PC-9 (cell line): ENCODE results near the gene CPXM2. TPM values are rescaled to one million over a fixed set of nuclear protein-coding genes. Genes with fewer than 3 reads are reported as not detected.

ENCODE experiments used
- BruUV-seq: library from RNA; stranded (reverse); fragments of 400-500 nt; replicated peaks from 2 replicates; lab custom pipeline; 2021; lab: Mats Ljungman, UMichigan
- CTCF ChIA-PET: fragments of 300-600 bp; sonication (Branson Sonifier 250); formaldehyde crosslinking; loops from one replicate; lab custom pipeline; 2022; ENCODE audit warnings: antibody characterized with exemption; lab: Charles Lee
- POLR2A ChIA-PET: fragments of 300-600 bp; sonication (Branson Sonifier 250); formaldehyde crosslinking; loops from one replicate; lab custom pipeline; 2022; ENCODE audit warnings: antibody characterized with exemption; ENCODE audit not compliant: unreplicated experiment; lab: Charles Lee
- DNase-seq, 2 experiments: peaks; one replicate each; pipeline versions ENCODE4 v3.0.0 to v3.0.0-alpha.2; 2015 to 2022; ENCODE audit warnings: mixed read lengths in 1 of 2
- H2AFZ ChIP-seq: fragments of 200-600 bp; sonication (generic); 2 replicates; pipeline ENCODE4 v1.8.1; 2017; ENCODE audit warnings: antibody characterized with exemption
- H3F3A ChIP-seq: fragments of 200-600 bp; sonication (generic); 2 replicates; pipeline ENCODE4 v1.8.1; 2017; ENCODE audit warnings: antibody characterized with exemption, mild to moderate bottlenecking, low read depth; ENCODE audit not compliant: insufficient read depth
- H3K27ac ChIP-seq: fragments of 200-600 bp; sonication (generic); 2 replicates; pipeline ENCODE4 v1.6.1; 2016; ENCODE audit warnings: mixed run types
- H3K27me3 ChIP-seq: fragments of 200-600 bp; sonication (generic); 2 replicates; pipeline ENCODE4 v1.6.1; 2016; ENCODE audit warnings: low read depth, mixed run types; ENCODE audit not compliant: insufficient read depth
- H3K36me3 ChIP-seq: fragments of 200-600 bp; sonication (generic); 2 replicates; pipeline ENCODE4 v1.6.1; 2016; ENCODE audit warnings: low read depth, mixed run types
- H3K4me1 ChIP-seq: fragments of 200-600 bp; sonication (generic); replicated peaks from 2 replicates; pipeline ENCODE4 v1.6.1; 2016; ENCODE audit warnings: mixed run types; ENCODE audit not compliant: insufficient read depth
- H3K4me2 ChIP-seq: fragments of 200-600 bp; sonication (generic); 2 replicates; pipeline ENCODE4 v1.6.1; 2017; ENCODE audit warnings: mixed run types
- H3K4me3 ChIP-seq: fragments of 200-600 bp; sonication (generic); 2 replicates; pipeline ENCODE4 v1.6.1; 2016; ENCODE audit warnings: mixed run types
- H3K79me2 ChIP-seq: fragments of 200-600 bp; sonication (generic); 2 replicates; pipeline ENCODE4 v1.6.1; 2017; ENCODE audit warnings: low read depth, mixed run types
- H3K9me2 ChIP-seq: fragments of 200-600 bp; sonication (generic); 2 replicates; pipeline ENCODE4 v1.8.1; 2017; ENCODE audit warnings: mild to moderate bottlenecking; ENCODE audit not compliant: insufficient read depth
- H3K9me3 ChIP-seq: fragments of 200-600 bp; sonication (generic); 2 replicates; pipeline ENCODE4 v1.8.1; 2016; ENCODE audit warnings: low read depth; ENCODE audit not compliant: insufficient read depth
- H4K20me1 ChIP-seq: fragments of 200-600 bp; sonication (generic); 2 replicates; pipeline ENCODE4 v1.8.1; 2017; ENCODE audit not compliant: insufficient read depth
- EZH2 ChIP-seq: fragments of 200-600 bp; sonication (generic); IDR thresholded peaks from 2 replicates; pipeline ENCODE4 v1.8.0; 2017; ENCODE audit warnings: antibody characterized with exemption, low read depth
- intact Hi-C: fragments of 100-400 bp; cut with micrococcal nuclease; formaldehyde crosslinking; loops from one replicate; pipeline ENCODE4 v1.10.0; 2022; ENCODE audit not compliant: unreplicated experiment
- total RNA-seq: library from RNA; stranded (reverse); gene quantifications from 2 replicates; pipeline ENCODE4 v1.2.3, GENCODE V29; 2021
- TF ChIP-seq, protein P1 (sequence below): fragments of 200-600 bp; sonication (generic); conservative IDR thresholded peaks from 2 replicates; pipeline ENCODE4 v1.6.1; 2017; ENCODE audit warnings: mixed run types, antibody characterized with exemption, mild to moderate bottlenecking, moderate library complexity

The CPXM2 gene
- total RNA-seq, 1 experiment from 2014 or later: not detected

DNA sequence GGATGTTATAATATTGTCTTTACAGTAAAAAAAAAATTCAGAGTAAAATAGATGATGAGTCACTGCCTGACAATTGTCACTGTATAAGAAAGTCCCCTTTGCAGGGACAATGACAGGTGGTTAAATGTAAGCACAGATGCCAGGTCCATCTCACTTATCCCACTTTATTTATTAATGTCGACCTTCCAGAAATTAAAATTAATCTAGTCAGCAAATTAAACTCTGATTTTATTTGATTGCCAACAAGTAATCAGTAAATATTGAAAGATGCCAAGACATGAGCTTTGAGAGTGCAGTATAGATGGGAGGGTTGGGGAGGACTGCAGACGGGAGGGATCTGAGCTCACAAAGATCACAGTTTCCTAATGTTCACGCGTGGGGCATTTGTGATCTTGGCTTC lies 50.9 kb downstream of the CPXM2 start:
- H2AFZ ChIP-seq: no peak overlapping the region
- no peaks in the 10 kb centered on the region for H3K36me3 ChIP-seq
- ChIA-PET POLR2A (no interaction called here), CTCF (no interaction called here)
- H4K20me1 ChIP-seq: no peaks in the 10 kb centered on the region
- no peak overlapping the region for H3K27ac ChIP-seq
- no peak overlapping the region for H3K4me2 ChIP-seq
- no peaks in the 10 kb centered on the region for H3K79me2 ChIP-seq
- H3K9me3 ChIP-seq: no peaks in the 10 kb centered on the region
- H3F3A ChIP-seq: no peaks in the 10 kb centered on the region
- peaks cover 53% of the 10 kb centered on the region for H3K27me3 ChIP-seq
- no peaks in the 10 kb centered on the region for H3K4me1 ChIP-seq
- intact Hi-C loops: no loop called here
- H3K9me2 ChIP-seq: no peaks in the 10 kb centered on the region
- no TSS peak for BruUV-seq
- TF ChIP-seq EZH2: no peak
- TF ChIP-seq, protein P1, sequence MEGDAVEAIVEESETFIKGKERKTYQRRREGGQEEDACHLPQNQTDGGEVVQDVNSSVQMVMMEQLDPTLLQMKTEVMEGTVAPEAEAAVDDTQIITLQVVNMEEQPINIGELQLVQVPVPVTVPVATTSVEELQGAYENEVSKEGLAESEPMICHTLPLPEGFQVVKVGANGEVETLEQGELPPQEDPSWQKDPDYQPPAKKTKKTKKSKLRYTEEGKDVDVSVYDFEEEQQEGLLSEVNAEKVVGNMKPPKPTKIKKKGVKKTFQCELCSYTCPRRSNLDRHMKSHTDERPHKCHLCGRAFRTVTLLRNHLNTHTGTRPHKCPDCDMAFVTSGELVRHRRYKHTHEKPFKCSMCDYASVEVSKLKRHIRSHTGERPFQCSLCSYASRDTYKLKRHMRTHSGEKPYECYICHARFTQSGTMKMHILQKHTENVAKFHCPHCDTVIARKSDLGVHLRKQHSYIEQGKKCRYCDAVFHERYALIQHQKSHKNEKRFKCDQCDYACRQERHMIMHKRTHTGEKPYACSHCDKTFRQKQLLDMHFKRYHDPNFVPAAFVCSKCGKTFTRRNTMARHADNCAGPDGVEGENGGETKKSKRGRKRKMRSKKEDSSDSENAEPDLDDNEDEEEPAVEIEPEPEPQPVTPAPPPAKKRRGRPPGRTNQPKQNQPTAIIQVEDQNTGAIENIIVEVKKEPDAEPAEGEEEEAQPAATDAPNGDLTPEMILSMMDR: no peak
- DNase-seq: no peak
- no peak overlapping the region for H3K4me3 ChIP-seq

DNA sequence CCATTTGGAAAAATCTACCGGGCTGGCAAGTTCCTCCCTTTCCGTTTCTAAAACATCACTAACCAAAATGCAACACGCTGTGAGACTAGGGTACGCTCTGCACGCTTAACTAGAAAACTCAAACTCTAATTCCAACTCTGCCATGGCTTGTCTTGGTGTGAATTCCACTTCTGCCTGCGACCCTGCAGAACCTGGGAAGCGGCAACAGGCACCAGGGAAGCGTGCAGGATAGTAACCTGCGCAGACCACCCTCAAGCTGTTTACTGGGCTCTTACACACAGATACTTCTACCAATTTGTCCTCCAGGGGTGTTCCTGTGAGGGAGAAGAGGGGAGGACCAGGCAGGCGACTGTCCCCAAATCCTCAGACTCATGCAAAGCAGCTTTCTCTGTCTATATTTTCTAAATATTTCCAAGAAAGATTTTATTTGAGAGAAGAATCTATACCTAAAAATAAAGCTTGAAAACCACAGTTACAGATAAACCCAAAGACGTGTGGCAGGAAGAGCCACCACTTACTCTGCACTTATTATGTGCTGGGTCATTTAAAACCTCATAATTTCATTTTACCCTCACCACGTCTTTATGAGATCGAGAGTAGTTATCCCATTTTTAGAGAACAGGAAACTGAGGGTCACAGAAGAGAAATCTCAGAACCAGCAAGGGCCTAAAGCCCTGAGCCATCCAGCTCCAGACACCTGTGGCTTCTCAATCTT lies 52.9 kb downstream of the CPXM2 start:
- Histone ChIP-seq H3K9me2 (no peaks in the 10 kb centered on the region), H3K4me3 (no peak overlapping the region), H3F3A (no peaks in the 10 kb centered on the region), H3K9me3 (no peaks in the 10 kb centered on the region), H3K27me3 (peaks cover 69% of the 10 kb centered on the region), H3K36me3 (no peaks in the 10 kb centered on the region), H3K79me2 (no peaks in the 10 kb centered on the region), H4K20me1 (no peaks in the 10 kb centered on the region), H3K4me1 (no peaks in the 10 kb centered on the region), H3K4me2 (no peak overlapping the region), H2AFZ (no peak overlapping the region), H3K27ac (no peak overlapping the region)
- BruUV-seq: no TSS peak
- ChIA-PET CTCF (no interaction called here), POLR2A (no interaction called here)
- intact Hi-C loops: no loop called here
- TF ChIP-seq, protein P1: no peak
- DNase-seq: no peak

DNA sequence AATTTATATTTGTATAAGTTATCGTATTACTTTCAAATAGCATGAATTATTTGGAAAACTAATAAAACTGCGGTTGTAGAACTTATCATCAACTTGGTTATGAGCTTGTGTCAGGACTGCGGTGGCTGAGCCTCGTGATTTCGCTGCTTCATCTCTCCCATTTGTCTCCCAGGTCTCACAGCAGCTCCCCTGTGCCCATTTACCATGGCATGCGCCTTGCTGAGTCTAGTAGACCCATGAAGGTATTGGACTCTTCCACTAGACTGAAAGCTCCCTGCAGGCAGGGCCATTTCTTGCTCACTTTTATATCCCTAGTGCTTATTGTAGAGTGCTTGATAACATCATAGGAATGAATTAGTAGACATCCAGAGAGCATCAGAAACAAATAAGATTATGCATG lies 53.9 kb downstream of the CPXM2 start:
- H3K4me2 ChIP-seq: no peak overlapping the region
- ChIA-PET CTCF (no interaction called here), POLR2A (no interaction called here)
- no TSS peak for BruUV-seq
- peaks cover 75% of the 10 kb centered on the region for H3K27me3 ChIP-seq
- H3K4me3 ChIP-seq: no peak overlapping the region
- intact Hi-C loops: no loop called here
- H3K9me3 ChIP-seq: no peaks in the 10 kb centered on the region
- H3K27ac ChIP-seq: no peak overlapping the region
- DNase-seq: no peak
- H3K9me2 ChIP-seq: no peaks in the 10 kb centered on the region
- H3K4me1 ChIP-seq: no peaks in the 10 kb centered on the region
- no peaks in the 10 kb centered on the region for H3F3A ChIP-seq
- H3K36me3 ChIP-seq: no peaks in the 10 kb centered on the region
- no peak overlapping the region for H2AFZ ChIP-seq
- TF ChIP-seq EZH2: no peak
- TF ChIP-seq, protein P1: no peak
- H4K20me1 ChIP-seq: no peaks in the 10 kb centered on the region
- H3K79me2 ChIP-seq: no peaks in the 10 kb centered on the region
